Astrocyte of the spinal cord (primary cell): ENCODE results near the gene SPAG9.

Experiments used
- DNase-seq: peaks from one replicate; pipeline ENCODE4 v3.0.0; 2011; ENCODE audit warnings: low read depth, low spot score
- H3K4me3 ChIP-seq: 2 replicates; pipeline ENCODE4 v1.5.1; 2011; ENCODE audit warnings: low read depth, mild to moderate bottlenecking, low read length, moderate library complexity
- CTCF ChIP-seq: IDR thresholded peaks from 2 replicates; pipeline ENCODE4 v1.5.1; 2012; ENCODE audit warnings: low read depth, mild to moderate bottlenecking, low read length, inconsistent platforms
- in situ Hi-C: cut with HindIII; loops from 2 replicates; pipeline ENCODE4 v1.10.0; 2017; ENCODE audit warnings: low sequenced_read_pairs

SPAG9 gene

DNA sequence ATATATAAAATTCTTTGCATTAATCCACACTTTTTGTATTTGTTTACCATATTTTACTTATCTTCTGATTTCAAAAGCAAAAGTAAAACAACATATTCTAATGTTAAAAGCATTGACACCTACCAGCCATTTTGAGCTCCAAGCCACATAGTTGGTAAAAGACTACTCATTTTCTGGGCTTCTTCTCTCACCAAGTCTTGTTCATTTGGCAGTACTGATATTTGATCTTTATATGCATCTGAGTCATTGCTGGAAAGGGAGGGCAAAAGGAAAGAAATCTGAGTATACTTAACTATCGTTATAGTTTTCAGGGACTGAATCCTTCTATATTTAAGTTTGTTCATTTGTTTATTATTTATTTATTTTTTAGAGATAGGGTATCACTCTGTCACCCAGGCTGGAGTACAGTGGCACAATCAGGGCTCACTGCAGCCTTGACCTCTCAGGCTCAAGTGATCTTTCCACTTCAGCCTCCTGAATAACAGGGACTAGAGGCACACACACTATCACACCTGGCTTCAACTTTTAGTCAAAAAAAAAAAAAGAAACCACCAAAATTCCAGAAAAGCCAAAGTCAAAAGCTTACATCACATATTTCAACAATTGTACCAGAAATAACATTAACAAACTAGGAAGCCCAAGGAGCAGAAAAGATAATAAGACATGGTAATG is 133.5 kb downstream of the SPAG9 start:
- H3K4me3 ChIP-seq: no peak overlapping the region
- DNase-seq: peak; percentile 73
- in situ Hi-C loops: no loop called here
- TF ChIP-seq CTCF: no peak

GRCh38 chr17:50981279-50981678 is 139.4 kb downstream of the SPAG9 start:
- DNase-seq: no peak
- no peak for TF ChIP-seq CTCF
- in situ Hi-C loops: no loop called here
- H3K4me3 ChIP-seq: no peak overlapping the region

DNA sequence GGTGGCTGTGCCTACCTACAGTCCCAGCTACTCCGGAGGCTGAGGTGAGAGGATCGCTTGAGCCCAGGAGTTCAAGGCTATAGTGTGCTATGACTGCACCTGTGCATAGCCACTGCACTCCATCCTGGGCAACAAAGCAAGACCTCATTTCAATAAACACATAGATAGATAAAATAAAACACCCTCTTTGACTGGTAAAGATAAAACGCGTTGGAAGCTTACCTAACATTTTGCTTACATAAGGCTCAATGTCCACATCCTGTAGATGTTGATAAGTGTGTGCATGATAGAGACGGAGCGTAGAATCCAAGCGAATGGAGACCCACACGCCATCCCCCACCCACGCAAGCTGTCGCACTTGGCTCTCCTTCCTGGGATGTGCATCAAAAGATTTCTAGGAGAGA is 141.1 kb downstream of the SPAG9 start:
- in situ Hi-C loops: no loop called here
- TF ChIP-seq CTCF: no peak
- no peak overlapping the region for H3K4me3 ChIP-seq
- no peak for DNase-seq

- no peak for DNase-seq
- TF ChIP-seq CTCF: no peak
- H3K4me3 ChIP-seq: no peak overlapping the region
- in situ Hi-C loops: no loop called here
These were observed 143.0 kb downstream of the SPAG9 start for GRCh38 chr17:50977487-50978159.

GRCh38 chr17:50976951-50977472 is 143.7 kb downstream of the SPAG9 start:
- in situ Hi-C loops: no loop called here
- H3K4me3 ChIP-seq: no peak overlapping the region
- DNase-seq: no peak
- no peak for TF ChIP-seq CTCF

DNA sequence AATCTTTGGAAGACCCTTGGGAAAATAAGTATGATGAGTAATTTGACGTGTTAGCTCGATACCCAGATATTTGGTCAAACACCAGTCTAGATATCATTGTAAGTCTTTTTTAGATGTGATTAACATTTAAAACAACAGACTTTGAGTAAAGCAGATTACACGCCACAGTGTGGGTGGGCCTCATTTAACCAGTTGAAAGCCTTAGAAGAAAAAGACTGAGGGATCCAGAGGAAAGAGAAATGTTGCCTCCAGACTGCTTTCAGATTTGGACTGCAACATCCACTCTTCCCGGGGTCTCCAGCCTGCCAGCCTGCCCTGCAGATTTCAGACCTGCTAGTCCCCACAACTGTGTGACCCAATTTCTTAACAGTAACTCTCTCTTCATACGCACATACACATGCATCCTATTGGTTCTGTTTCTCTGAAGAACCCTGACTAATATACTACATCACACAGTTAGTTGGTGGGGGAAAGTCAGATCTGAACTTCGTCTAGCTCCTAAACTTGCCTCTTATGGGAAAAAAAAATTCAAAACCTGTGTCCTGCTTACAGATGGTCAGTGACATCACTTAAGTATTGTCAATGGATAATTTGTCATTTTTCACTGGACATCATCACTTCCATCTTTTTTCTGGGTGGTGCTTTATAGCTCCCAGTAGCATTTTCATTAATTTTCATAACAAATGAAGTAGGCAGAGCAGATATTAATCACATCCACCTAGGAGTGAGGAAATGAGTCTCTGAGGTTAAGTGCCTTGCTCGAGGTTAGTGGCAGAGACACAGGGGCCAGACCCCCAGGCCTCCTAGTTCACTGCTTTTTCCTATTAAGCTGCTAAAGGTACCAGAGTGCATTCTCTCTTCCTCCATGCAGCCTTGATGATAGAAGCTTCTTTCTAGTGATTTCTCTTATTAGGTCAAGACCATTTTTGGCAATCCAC is 146.8 kb downstream of the SPAG9 start:
- in situ Hi-C loops: no loop called here
- no peak overlapping the region for H3K4me3 ChIP-seq
- DNase-seq: no peak
- no peak for TF ChIP-seq CTCF
